ENCODE data around the gene MLN.

GRCh38 chr6:33849500-33850075, 45.8 kb upstream of the MLN start:
- TF ChIP-seq CTCF (IDR thresholded peaks at IDR 0.05; ENCODE audit: low read depth, low read length) (no peak), EZH2phosphoT487 (IDR thresholded peaks at IDR 0.05; ENCODE audit: low read depth) (no peak)
